ENCODE data around the gene LRMDA.

GRCh38 chr10:75404815-75405597, 26.4 kb upstream of the LRMDA start:
- TF ChIP-seq POLR2A (IDR thresholded peaks at IDR 0.05; ENCODE audit: low read depth, low read length) = no peak
- no peak for TF ChIP-seq MYC (IDR thresholded peaks at IDR 0.05; ENCODE audit: low read depth, low read length)
- no peak for TF ChIP-seq POLR2AphosphoS5 (IDR thresholded peaks at IDR 0.05; ENCODE audit: insufficient read depth, low read depth, low read length)
- no peak for TF ChIP-seq FOS (IDR thresholded peaks at IDR 0.05; ENCODE audit: borderline replicate concordance, insufficient read depth, low read length)
- TF ChIP-seq, protein P1, sequence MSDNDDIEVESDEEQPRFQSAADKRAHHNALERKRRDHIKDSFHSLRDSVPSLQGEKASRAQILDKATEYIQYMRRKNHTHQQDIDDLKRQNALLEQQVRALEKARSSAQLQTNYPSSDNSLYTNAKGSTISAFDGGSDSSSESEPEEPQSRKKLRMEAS (IDR thresholded peaks at IDR 0.05; ENCODE audit: insufficient read depth, insufficient read length) = no peak
- no peak for TF ChIP-seq CTCF (IDR thresholded peaks at IDR 0.05; ENCODE audit: extremely low read depth in 1 of 2, insufficient read depth in 1 of 2, low read depth in 1 of 2, low read length in 2 of 2)
- no peak for TF ChIP-seq GATA2 (IDR thresholded peaks at IDR 0.05; ENCODE audit: insufficient read depth, insufficient read length, low read depth, low read length)
